K562 (cell line): ENCODE data around the gene ZNF195. TPM values are rescaled to one million over a fixed set of nuclear protein-coding genes. Genes with fewer than 3 reads are reported as not detected.

Experiments
- CTBP1 ChIP-seq: fragments of 450-650 bp; IDR thresholded peaks from 2 replicates; pipeline ENCODE4 v1.6.1; 2016; ENCODE audit warnings: borderline replicate concordance
- GABPA ChIP-seq: fragments of 200-800 bp; sonication (Bioruptor generic); conservative IDR thresholded peaks from 2 replicates; pipeline ENCODE4 v1.6.1; 2016; ENCODE audit warnings: low read depth, missing genetic modification characterization, missing compliant biosample characterization
- HDAC1 ChIP-seq, 2 experiments: fragments of 450-650 bp; IDR thresholded peaks; 2 replicates each; pipeline ENCODE4 v1.6.1; 2016 to 2017; ENCODE audit warnings: inconsistent platforms in 1 of 2, mild to moderate bottlenecking in 1 of 2, moderate library complexity in 1 of 2
- HOXB6 ChIP-seq: fragments of 250-450 bp; sonication (Bioruptor Pico); IDR thresholded peaks from 2 replicates; pipeline ENCODE4 v1.5.1; 2022; ENCODE audit warnings: mild to moderate bottlenecking, borderline replicate concordance
- IRF9 ChIP-seq: fragments of 450-650 bp; IDR thresholded peaks from 2 replicates; pipeline ENCODE4 v1.6.1; 2016; ENCODE audit warnings: missing biosample characterization, missing genetic modification characterization
- JUNB ChIP-seq: fragments of 450-650 bp; formaldehyde crosslinking; conservative IDR thresholded peaks from 2 replicates; pipeline ENCODE4 v1.4.0; 2020; ENCODE audit warnings: mild to moderate bottlenecking
- KLF1 ChIP-seq: fragments of 450-650 bp; IDR thresholded peaks from 2 replicates; pipeline ENCODE4 v1.6.1; 2016; ENCODE audit warnings: missing genetic modification characterization, missing compliant biosample characterization
- MEF2A ChIP-seq: IDR thresholded peaks from 2 replicates; pipeline ENCODE4 v1.6.1; 2011; ENCODE audit warnings: low read depth, mild to moderate bottlenecking, low read length, moderate library complexity; ENCODE audit not compliant: control insufficient read depth
- NBN ChIP-seq: fragments of 450-650 bp; IDR thresholded peaks from 2 replicates; pipeline ENCODE4 v1.6.1; 2016; ENCODE audit warnings: low read depth, mild to moderate bottlenecking
- RB1 ChIP-seq: fragments of 450-650 bp; IDR thresholded peaks from 2 replicates; pipeline ENCODE4 v1.6.1; 2017; ENCODE audit warnings: low read depth, mild to moderate bottlenecking
- TAF7 ChIP-seq: fragments of 450-650 bp; IDR thresholded peaks from 2 replicates; pipeline ENCODE4 v1.6.1; 2016; ENCODE audit warnings: missing genetic modification characterization, missing compliant biosample characterization
- ZKSCAN1 ChIP-seq: fragments of 150-350 bp; IDR thresholded peaks from 2 replicates; pipeline ENCODE4 v1.6.1; 2016; ENCODE audit warnings: low read depth, low read length
- ZNF133 ChIP-seq: fragments of 250-450 bp; sonication (Bioruptor Pico); IDR thresholded peaks from 2 replicates; pipeline ENCODE4 v1.4.0; 2020; ENCODE audit warnings: mild to moderate bottlenecking
- ZNF586 ChIP-seq: fragments of 450-650 bp; formaldehyde crosslinking; conservative IDR thresholded peaks from 2 replicates; pipeline ENCODE4 v1.4.0; 2020; ENCODE audit warnings: mild to moderate bottlenecking, moderate library complexity
- ZNF707 ChIP-seq: fragments of 250-450 bp; sonication (Bioruptor Pico); conservative IDR thresholded peaks from 2 replicates; pipeline ENCODE4 v1.8.0; 2022; ENCODE audit warnings: inconsistent platforms, mild to moderate bottlenecking, moderate library complexity
- ZNF766 ChIP-seq: fragments of 200-800 bp; sonication (Bioruptor generic); conservative IDR thresholded peaks from 2 replicates; pipeline ENCODE4 v1.6.1; 2016; ENCODE audit warnings: missing genetic modification characterization, missing compliant biosample characterization
- polyA plus RNA-seq, 8 experiments: library from polyadenylated mRNA; depleted of rRNA in 4 of 8; stranded (reverse) in 5 of 8; unstranded in 3 of 8; fragments of >200 nt; fragmentation: Nextera tagmentation in 2 of 8; fragmentation: Illumina TruSeq in 1 of 8; extraction: Ambion mirVana in 2 of 8; extraction: Trizol in 1 of 8; gene quantifications; 2 replicates each; pipeline versions ENCODE4 v1.2.1 to v1.2.3, GENCODE V29; 2011 to 2014; ENCODE audit warnings: inconsistent platforms in 1 of 8, missing spikeins in 1 of 8
- total RNA-seq, 7 experiments: library from RNA; depleted of rRNA in 6 of 7; stranded (reverse); fragments of >200 nt in 6 of 7; fragmentation: Illumina TruSeq in 2 of 7; extraction: Trizol in 2 of 7; gene quantifications; 2 replicates each; pipeline versions ENCODE4 v1.2.1 to v1.2.3, GENCODE V29; 2011 to 2021; ENCODE audit warnings: low replicate concordance in 1 of 7
- TF ChIP-seq, protein P1 (sequence below): sonication (generic); formaldehyde crosslinking; IDR thresholded peaks from 2 replicates; pipeline ENCODE4 v1.8.1; 2023; ENCODE audit warnings: mild to moderate bottlenecking, missing genetic modification reagents
- TF ChIP-seq, protein P2 (sequence below): fragments of 250-450 bp; sonication (Bioruptor Pico); IDR thresholded peaks from 2 replicates; pipeline ENCODE4 v1.5.0; 2020; ENCODE audit warnings: mild to moderate bottlenecking, borderline replicate concordance

Gene ZNF195
- total and polyA plus RNA-seq, 9 of the 15 experiments (the other 6 are each of a cell fraction or from before 2014, with no cell fraction given), result 42.1 to 75.5 (median 60.4) TPM

- TF ChIP-seq HDAC1 (IDR thresholded peaks at IDR 0.05) (peak in 1 of 2 experiments; percentile 61; a peak in 2 of 4 replicates), ZNF133 (no peak), IRF9 (tag) (no peak), HOXB6 (CRISPR knock-in tag) (no peak), GABPA (tag) (no peak), ZNF586 (CRISPR knock-in tag) (no peak), ZKSCAN1 (no peak), NBN (no peak), CTBP1 (no peak), JUNB (CRISPR knock-in tag) (no peak), ZNF707 (CRISPR knock-in tag) (no peak), ZNF766 (peak; percentile 89), MEF2A (no peak), TAF7 (tag) (peak; percentile 83), RB1 (no peak), KLF1 (tag) (no peak)
- TF ChIP-seq, protein P1, sequence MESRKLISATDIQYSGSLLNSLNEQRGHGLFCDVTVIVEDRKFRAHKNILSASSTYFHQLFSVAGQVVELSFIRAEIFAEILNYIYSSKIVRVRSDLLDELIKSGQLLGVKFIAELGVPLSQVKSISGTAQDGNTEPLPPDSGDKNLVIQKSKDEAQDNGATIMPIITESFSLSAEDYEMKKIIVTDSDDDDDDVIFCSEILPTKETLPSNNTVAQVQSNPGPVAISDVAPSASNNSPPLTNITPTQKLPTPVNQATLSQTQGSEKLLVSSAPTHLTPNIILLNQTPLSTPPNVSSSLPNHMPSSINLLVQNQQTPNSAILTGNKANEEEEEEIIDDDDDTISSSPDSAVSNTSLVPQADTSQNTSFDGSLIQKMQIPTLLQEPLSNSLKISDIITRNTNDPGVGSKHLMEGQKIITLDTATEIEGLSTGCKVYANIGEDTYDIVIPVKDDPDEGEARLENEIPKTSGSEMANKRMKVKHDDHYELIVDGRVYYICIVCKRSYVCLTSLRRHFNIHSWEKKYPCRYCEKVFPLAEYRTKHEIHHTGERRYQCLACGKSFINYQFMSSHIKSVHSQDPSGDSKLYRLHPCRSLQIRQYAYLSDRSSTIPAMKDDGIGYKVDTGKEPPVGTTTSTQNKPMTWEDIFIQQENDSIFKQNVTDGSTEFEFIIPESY, result peak; percentile 24; the same call in 1 of the 2 replicates
- TF ChIP-seq, protein P2, sequence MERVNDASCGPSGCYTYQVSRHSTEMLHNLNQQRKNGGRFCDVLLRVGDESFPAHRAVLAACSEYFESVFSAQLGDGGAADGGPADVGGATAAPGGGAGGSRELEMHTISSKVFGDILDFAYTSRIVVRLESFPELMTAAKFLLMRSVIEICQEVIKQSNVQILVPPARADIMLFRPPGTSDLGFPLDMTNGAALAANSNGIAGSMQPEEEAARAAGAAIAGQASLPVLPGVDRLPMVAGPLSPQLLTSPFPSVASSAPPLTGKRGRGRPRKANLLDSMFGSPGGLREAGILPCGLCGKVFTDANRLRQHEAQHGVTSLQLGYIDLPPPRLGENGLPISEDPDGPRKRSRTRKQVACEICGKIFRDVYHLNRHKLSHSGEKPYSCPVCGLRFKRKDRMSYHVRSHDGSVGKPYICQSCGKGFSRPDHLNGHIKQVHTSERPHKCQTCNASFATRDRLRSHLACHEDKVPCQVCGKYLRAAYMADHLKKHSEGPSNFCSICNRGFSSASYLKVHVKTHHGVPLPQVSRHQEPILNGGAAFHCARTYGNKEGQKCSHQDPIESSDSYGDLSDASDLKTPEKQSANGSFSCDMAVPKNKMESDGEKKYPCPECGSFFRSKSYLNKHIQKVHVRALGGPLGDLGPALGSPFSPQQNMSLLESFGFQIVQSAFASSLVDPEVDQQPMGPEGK, result no peak
Measured at GRCh38 chr11:3380706-3381545, 2.0 kb upstream of the ZNF195 start (continued).
